ENCODE results near the gene JAKMIP1.

GRCh38 chr4:6068986-6069385, 131.4 kb downstream of the JAKMIP1 start:
- TF ChIP-seq CTCF (conservative IDR thresholded peaks at IDR 0.05; ENCODE audit: low read length) (no peak), EZH2phosphoT487 (IDR thresholded peaks at IDR 0.05; ENCODE audit: borderline replicate concordance, low read depth, low read length) (no peak)

All from OCI-LY7 (cell line).